Daoy (cell line): ENCODE data around the gene RANBP1. TPM values are rescaled to one million over a fixed set of nuclear protein-coding genes. Genes with fewer than 3 reads are reported as not detected.

Experiments used
- DNase-seq: peaks from one replicate; pipeline ENCODE4 v3.0.0-alpha.2; 2015; ENCODE audit warnings: low read depth
- total RNA-seq: library from RNA; depleted of rRNA; stranded (reverse); fragments of >200 nt; shearing (Covaris generic); gene quantifications from 2 replicates; pipeline ENCODE4 v1.2.3, GENCODE V29; 2014

The RANBP1 gene
- total RNA-seq, 1 experiment from 2014 or later, result 1,098 TPM

DNA sequence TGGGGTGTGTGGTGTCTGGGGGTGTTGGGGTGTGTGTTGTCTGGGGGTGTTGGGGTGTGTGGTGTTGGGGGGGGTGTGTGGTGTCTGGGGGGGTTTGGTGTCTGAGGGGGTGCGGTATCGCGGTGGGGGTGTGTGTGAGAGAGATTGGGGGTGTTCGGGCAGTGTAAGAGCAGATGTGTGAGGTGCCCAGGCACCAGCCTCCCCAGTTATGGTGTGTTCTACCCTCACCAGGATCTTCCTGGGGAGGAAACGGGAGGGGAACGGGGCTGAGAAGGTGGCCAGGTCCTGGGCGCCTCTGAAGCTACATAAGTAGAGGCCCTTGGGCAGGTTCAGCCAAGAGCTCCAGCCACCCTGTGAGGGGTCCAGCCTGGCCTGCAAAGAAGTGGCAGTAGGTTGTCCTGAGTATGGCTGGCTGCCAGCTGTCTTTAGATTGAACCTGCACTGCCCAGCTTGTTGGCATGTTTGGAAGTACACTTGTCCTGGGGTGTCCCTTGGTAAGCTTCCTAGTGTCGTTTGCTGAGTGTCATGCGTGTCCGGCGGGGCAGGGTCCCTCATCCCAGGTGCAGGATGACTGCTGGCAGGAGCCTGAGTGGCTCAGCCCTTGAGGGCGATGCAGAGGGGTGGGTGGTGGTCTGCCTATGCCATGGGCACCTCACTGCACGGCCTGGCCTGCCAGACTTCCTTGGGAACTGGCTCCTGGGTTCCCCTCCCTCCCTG is 7.6 kb downstream of the RANBP1 start:
- no peak for DNase-seq

- no peak for DNase-seq
Measured at GRCh38 chr22:20124083-20124787, 8.3 kb downstream of the RANBP1 start.

- no peak for DNase-seq
Measured at GRCh38 chr22:20125201-20126174, 9.6 kb downstream of the RANBP1 start.

- no peak for DNase-seq
Measured at GRCh38 chr22:20126284-20127029, 10.6 kb downstream of the RANBP1 start.

DNA sequence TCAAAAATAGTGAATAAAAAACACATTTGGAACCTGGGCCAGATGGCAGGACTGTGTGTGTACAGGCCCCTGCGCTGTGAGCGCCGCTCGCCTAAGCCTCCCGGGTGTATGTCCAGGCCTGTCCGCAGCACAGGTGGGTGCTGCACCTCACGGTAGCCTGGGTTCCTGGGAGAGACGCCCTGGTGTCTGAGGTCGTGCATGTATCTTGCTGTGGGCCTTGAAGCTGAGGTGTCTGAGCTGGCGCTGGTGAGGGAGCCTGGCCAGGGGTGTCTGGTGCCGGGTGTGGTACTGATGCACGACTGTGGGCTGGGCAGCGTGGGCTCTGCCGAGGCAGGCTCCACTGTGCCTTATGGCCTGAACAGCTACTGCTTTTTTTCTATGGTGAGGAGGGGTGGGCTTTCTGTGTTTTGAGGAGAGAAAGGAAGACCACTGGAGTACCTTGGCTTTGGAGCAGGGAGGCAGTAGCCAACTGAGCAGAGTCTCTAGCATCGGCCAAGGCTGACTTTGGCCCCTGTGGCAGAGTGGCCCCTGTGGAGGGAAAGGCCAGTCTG is 11.5 kb downstream of the RANBP1 start:
- no peak for DNase-seq

DNA sequence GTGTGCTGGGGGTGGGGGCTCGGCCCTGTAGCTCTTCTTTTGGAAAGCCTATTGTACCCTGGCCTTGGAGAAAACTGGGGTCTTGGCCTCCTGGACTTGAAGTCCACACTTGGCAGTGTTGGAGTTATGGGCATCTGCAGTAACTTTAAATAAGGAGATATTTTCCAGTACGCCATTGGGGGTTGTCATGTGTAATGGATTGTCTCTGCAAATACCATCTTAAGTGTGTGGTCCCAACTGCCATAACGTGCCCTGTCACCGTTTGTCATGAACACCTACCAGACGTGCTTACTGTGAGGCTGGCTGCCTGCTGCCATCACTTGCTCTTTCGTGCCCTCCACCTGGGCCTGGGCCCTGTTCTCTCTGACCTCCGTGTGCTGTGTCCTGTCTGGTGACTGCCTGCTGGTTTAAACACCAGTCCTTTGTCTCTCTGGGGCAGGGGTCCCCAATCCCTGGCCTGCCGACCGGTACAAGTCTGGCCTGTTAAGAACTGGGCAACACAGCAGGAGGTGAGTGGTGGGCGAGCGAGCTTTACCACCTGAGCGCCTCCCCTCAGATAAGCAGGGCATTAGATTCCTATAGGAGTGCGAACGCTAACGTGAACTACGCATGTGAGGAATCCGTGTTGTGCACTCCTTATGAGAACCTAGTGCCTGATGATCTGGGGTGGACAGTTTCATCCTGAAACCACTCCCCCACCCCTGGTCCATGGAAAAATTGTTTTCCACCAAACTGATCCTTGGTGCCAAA is 12.1 kb downstream of the RANBP1 start:
- no peak for DNase-seq

- DNase-seq, result no peak
Measured at GRCh38 chr22:20128619-20128901, 12.7 kb downstream of the RANBP1 start.

GRCh38 chr22:20128902-20129746 is 13.2 kb downstream of the RANBP1 start:
- peak; percentile 54 for DNase-seq

DNA sequence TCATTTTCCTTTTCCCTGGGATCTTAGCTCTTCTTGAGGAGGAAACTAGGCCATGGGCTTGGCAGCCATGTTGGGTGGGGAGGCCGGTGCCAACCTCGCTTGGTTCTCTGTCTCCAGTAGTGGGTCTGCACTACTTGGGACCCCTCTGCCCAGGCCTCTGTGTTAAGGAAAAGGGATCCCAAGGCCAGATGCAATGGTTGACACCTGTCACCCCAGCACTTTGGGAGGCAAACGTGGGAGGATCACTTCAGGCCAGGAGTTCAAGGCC is 13.8 kb downstream of the RANBP1 start:
- no peak for DNase-seq

DNA sequence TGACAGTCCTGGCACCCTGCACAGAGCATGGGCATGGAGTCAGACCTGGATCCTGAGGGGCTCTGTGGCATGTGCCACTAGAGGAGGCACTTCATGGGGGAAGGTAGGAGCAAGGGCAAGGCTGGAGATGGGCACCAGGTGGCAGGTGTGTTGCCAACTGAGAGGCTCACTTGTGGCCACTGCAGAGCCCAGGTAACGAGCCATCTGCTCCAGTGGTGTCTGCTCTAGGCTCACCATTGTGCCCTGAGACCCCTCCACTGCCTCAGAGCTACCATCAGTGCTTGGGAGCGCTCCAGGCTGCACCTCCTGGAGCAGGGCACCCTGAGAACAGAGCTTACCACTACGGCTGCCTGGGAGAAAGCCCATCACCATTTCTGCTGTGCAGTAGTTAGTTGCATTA is 14.4 kb downstream of the RANBP1 start:
- no peak for DNase-seq

DNA sequence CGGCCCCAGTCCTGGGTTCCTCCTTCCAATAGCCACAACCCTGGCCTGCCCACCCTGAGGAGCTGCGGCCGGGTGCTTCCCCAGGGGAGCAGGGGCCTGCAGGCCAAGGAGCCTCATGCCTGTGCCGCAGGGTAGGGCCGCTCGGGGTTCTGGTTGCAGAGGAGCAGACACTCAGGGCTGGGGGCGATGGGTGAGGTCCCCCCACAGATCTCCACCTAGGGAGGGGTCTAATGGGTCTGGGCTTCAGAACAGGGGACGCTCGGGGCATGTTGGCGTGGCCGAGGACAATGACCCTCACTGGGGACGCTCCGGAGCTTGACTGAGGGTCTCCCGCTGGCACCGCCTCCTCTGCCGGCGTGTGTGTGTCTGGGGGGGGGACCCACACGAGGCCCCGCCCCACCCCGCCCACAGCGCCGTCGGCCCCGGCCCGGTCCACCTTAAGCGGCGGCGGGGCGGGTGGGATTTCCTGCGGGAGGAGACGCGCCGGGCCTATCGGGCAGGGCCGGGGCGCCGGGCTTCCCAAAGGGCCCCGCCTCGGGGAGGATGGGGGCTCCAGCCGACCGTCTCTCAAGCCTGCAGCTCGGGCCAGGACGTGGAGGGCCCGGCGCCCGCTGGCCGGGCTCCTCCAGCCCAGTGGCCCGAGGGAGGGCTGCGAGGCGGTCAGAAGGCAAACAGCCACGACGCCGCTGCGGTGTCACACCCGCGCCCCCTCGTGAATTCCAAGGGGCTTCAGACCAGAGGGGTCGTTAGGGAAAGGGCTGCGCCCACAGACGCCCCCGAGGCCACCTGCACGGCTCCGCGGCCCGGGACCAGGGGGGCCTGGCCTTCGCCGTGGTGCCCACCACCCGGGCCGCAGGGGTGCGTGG is 15.1 kb downstream of the RANBP1 start:
- DNase-seq, result peak; percentile 69

GRCh38 chr22:20131597-20131858 is 15.6 kb downstream of the RANBP1 start, which contains the start of gene ZDHHC8:
ZDHHC8 (plus strand) TSS chr22:20131804; CDS start chr22:20131948, 144 bp downstream.
- no peak for DNase-seq

GRCh38 chr22:20131859-20132685 is 16.2 kb downstream of the RANBP1 start:
- DNase-seq, result no peak

GRCh38 chr22:20132686-20133246 is 16.9 kb downstream of the RANBP1 start:
- DNase-seq, result no peak

DNA sequence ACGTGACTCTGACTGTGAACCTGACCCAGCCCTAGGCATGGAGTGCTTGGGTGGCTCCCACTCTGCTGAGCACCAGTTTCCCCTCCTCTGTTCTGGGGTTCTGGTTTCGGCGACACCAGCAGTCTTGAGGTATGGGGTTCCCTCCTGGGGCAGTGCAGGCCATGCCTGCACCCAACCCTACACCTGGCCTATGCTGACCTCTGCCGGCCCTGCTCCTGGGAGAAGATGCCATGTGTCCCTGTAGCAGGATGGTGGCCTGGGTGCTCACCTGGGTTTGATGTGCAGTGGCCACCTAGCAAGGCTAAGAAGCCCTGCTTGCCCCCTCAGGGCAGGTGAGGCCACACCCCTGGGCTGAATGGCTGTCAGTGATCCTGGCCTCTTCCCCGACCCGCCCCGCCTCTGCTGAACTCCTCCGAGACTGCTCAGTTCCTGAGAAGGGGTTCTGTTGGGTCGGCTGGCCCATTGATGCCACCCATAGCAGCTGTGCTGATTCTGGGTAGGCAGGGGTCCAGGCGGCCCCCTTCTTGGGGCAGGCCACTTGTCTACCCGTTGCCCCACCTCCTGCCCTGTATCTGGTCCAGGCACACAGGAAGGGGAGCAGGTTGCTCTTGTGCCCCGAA is 18.1 kb downstream of the RANBP1 start:
- no peak for DNase-seq

GRCh38 chr22:20135265-20135664 is 19.4 kb downstream of the RANBP1 start:
- DNase-seq, result no peak

DNA sequence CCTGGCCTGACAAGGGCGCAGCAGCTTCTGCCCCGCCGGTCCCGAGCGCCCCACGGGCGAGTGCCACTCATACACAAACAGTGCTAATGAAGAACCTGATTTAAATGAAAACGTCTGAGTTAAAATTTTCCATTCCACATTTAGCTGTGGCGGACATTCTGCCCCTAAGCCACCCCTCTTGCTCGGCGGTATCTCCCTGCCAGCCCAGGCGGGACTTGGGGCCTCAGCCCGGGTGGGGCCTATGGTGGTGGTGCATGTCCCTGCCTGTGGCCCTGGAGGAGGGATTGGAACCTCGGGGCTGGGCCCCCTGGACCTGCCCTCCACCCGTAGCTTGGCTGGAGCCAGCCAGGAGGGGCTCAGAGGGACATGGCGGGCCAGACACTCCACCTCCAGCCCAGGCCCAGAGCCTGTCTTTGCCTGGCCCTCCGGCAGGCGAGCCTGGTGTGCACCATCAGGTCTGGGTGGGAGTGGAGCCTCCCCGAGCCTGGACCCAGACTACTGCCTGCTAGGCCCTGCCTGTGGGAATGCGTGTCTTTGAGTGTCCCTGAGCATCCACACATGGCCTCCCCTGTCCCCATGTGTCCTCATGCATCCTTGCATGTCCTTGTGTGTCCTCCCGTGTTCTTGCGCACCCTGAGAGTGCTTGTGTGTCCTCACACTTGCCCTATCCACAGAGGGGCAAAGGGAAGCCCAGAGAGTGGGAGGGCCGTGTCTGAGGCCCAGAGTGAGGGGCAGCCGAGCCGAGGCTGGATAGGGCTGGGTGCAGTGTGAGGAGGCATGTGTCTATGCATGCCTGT is 20.1 kb downstream of the RANBP1 start:
- DNase-seq, result no peak
